HG02798 (cell line): ENCODE measurements around the gene RAPGEF5.
A peak's percentile ranks its signal among the peaks of the same experiment; 100 is the strongest.

Experiments
- ATAC-seq: cut with Tn5 transposase; IDR thresholded peaks from one replicate; pipeline ENCODE4 v1.9.1; 2021; ENCODE audit warnings: mild to moderate bottlenecking; ENCODE audit not compliant: unreplicated experiment, poor library complexity

Gene RAPGEF5

GRCh38 chr7:22178735-22179134 is 178.2 kb downstream of the RAPGEF5 start:
- no peak for ATAC-seq

GRCh38 chr7:22176791-22177412 is 180.1 kb downstream of the RAPGEF5 start:
- no peak for ATAC-seq

- peak; percentile 18 for ATAC-seq
These were observed 182.4 kb downstream of the RAPGEF5 start for GRCh38 chr7:22174574-22174953.

GRCh38 chr7:22173685-22174573 is 183.0 kb downstream of the RAPGEF5 start:
- ATAC-seq = peak; percentile 83

DNA sequence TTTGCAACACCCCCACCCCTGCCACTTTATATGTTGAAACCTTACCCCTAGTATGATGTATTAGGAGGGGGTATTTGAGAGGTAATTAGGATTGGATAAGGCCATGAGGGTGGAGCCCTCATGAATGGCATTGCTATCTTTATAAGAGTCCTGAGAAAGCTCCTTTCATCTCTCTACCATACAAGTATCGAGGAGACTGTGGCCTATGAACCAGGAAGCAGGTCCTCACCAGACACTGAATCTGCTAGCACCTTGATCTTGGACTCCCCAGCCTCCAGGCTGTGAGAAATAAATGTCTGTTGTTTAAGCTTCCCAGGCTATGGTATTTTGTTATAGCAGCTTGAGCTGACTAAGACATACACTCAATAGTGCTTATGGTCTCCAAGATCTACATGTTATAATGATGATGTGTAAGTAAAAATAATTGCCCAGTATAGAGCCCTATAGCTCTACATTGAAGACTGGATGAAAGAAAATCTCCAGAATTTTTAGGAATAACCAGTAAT is 188.8 kb downstream of the RAPGEF5 start:
- ATAC-seq = no peak

GRCh38 chr7:22167482-22167881 is 189.5 kb downstream of the RAPGEF5 start:
- no peak for ATAC-seq

GRCh38 chr7:22166928-22167327 is 190.0 kb downstream of the RAPGEF5 start:
- ATAC-seq = no peak

- no peak for ATAC-seq
These were observed 197.6 kb downstream of the RAPGEF5 start for GRCh38 chr7:22159341-22159740.

- no peak for ATAC-seq
These were observed 199.4 kb downstream of the RAPGEF5 start for GRCh38 chr7:22157552-22157951.

DNA sequence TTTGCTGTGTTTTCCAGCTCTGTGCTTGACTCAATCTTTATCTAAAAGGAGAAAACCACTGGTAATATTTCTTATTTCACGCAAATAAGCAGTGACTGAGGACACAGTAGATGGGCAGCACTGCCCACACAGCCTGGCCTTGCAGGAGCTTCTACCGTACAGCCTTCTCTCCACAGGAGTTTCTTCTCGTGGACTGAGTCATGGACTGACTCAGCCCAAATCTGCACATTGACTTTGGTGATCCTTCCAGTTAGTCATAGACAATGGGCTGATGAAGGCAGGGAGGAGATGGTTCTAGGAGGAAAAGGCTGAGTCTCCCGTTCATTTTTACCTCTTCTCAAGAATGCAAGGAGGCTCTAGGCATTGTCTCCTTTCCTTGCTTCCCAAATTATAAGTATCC is 200.7 kb downstream of the RAPGEF5 start:
- ATAC-seq = no peak

DNA sequence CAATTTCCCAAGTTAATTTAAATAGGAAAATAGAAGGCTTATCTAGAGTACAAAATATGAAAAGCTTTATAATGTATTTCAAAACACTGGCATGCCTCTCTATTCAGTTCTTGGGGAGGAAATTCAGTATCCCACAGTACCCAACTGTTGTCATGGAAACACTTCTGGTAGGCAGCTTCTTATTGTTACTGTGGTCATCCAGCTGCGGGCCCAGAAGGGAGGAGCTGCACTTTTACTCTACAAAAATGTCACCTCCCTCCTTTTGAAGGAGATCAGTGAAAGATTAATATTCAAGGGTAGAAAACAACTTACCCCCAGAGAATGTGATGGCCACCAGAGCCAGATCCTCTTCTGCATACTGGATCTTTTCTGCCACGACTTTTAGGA is 202.8 kb downstream of the RAPGEF5 start:
- no peak for ATAC-seq

GRCh38 chr7:22153432-22154142 is 203.4 kb downstream of the RAPGEF5 start:
- no peak for ATAC-seq

- ATAC-seq = no peak
These were observed 204.3 kb downstream of the RAPGEF5 start for GRCh38 chr7:22152690-22153089.

GRCh38 chr7:22151901-22152300 is 205.1 kb downstream of the RAPGEF5 start:
- ATAC-seq = no peak

- ATAC-seq = no peak
These were observed 206.7 kb downstream of the RAPGEF5 start for GRCh38 chr7:22150221-22150620.

DNA sequence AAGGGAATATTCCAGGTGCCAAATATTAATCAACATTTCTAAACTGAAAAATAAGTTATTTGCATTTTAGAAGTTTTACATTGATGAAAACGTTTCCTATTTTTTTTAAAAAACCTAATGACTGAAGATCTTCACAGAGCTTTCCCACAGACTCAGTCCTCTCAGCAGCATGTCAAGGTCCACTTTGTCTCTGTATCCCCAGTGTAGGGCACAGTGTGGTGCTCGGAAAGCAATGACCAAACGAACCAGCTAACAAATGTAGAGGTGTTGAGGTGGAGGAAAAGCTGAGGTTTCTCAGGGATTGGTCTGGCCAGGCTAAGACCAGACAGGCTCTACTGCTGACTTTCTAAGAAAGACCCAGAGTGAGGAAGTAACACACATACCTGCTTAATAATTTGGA is 209.1 kb downstream of the RAPGEF5 start:
- ATAC-seq = no peak

GRCh38 chr7:22146961-22147512 is 209.9 kb downstream of the RAPGEF5 start:
- no peak for ATAC-seq

- ATAC-seq = no peak
These were observed 212.0 kb downstream of the RAPGEF5 start for GRCh38 chr7:22144950-22145349.

DNA sequence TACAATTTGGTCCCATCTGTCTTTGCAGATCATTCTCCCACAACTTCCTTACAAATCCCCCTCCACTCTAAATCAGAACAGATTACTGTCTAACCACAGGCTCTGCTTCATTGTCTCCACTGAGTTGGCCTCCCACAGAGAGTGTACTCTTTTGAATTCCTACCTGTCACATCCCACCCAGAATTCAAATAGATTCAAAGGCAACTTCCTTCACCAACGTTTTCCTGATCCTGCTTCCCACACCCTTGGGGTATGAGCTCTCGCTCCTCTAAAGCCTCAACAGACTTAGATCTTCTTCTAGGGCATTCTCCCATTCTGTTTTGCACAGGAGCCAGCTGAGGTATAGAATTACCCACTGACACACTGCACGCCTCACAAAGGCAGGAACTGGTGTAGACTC is 213.5 kb downstream of the RAPGEF5 start:
- ATAC-seq = no peak

DNA sequence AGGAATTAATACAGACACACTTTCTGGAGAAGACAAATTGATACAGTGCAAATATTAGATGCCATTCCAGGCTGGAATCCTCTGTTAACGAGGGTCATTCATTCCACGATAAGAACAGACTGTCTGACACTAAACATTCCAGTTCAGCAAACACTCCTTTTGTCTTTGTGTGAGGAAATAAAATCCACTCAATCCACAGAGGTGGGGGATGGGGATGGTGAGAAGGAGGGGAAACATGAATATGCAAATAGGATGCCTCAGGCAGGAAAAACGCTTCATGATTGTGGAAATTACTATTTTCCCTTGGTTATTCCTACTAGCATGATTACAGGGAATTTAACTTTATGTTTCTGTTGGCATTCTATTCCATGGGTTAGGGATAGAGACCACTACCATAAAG is 214.4 kb downstream of the RAPGEF5 start:
- no peak for ATAC-seq

GRCh38 chr7:22141355-22141754 is 215.6 kb downstream of the RAPGEF5 start:
- no peak for ATAC-seq
